GM18505 (cell line): ENCODE measurements around the gene ENOX2.

ENCODE experiments used
- ATAC-seq: cut with Tn5 transposase; IDR thresholded peaks from one replicate; pipeline ENCODE4 v1.9.1; 2021; ENCODE audit not compliant: unreplicated experiment
- POLR2A ChIP-seq: IDR thresholded peaks from 4 replicates; pipeline ENCODE4 v1.6.1; 2011; ENCODE audit warnings: borderline replicate concordance; ENCODE audit not compliant: insufficient read depth, insufficient read length; ENCODE audit errors: extremely low read depth

Gene ENOX2

DNA sequence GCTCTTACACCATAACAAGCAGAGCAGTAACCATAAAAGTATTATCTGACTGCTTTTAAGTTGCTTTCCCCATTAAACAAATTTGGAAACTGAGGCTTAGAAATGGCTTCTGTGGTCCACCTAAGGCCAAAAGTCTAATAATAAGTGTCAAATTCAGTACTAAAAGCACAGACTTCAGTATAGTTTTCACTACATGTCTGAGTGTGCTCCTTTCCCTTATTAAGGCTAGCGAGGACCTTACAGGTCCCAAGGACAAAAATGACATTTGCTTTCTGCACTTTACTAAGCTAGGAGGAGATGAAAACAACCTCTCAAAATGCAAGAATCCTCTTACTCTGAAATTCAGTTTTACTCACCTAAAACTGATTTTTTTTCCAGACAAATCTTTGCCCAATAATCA is 127.2 kb downstream of the ENOX2 start:
- no peak for TF ChIP-seq POLR2A
- no peak for ATAC-seq

DNA sequence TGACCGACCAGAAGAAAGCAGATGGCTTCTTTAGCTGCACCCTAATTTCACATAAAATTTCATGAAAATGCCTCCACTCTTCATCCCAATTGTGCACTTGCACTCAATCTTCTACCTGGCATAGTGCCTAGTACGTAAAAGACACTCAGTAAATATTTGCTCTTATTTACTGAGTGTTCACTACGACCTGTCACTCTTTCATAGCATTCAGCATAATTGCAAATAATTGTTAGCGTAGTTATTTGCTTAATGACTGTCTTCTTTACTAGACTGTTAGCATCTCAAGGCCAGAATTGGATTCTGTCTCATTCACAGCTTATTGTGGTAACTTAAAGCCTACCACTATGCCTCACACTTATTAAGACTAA is 130.2 kb downstream of the ENOX2 start:
- TF ChIP-seq POLR2A: no peak
- no peak for ATAC-seq

GRCh38 chrX:130772105-130772775 is 130.8 kb downstream of the ENOX2 start:
- TF ChIP-seq POLR2A: no peak
- ATAC-seq: no peak

DNA sequence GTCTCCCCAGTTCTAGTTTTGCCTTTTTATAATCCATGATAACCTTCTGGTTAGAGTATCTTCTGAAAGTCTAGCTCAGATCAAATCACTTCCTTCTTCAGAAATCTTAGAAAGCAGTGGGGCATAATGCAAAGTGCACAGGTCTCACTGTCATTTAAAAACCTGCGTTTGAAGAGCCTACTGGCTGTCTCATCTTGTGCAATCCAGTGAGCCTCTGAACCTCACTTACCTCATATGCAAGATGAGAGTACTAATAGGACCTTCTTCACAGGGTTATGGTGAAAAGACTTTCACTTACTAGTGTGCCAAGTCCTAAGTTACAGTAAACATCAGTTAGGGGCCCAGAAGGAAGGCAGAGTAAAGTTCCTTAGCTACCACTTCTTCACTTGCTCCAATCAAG is 131.4 kb downstream of the ENOX2 start:
- no peak for ATAC-seq

GRCh38 chrX:130771230-130771629 is 131.8 kb downstream of the ENOX2 start:
- no peak for ATAC-seq
- no peak for TF ChIP-seq POLR2A

More for the DNA sequence above, 131.4 kb downstream of the ENOX2 start:
- TF ChIP-seq POLR2A: no peak

DNA sequence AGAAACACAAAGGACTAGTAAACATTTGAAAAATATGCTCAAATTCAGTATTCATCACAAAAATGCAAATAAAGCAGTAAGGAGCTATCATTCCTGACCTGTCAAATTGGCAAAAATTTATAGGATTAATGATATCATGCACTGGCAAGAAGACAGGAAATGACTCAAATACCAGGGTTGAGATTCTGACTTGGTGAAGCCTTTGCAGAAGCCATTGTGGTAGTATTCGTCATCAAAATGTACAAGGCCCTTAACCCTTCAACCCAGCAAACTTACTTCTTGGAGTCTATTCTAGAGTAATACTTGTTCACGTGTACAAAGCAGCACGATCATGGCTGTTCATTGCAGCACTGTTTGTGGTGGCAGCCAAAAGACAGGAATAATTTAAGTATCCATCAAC is 132.4 kb downstream of the ENOX2 start:
- ATAC-seq: no peak

GRCh38 chrX:130769835-130770234 is 133.2 kb downstream of the ENOX2 start:
- ATAC-seq: no peak
- no peak for TF ChIP-seq POLR2A

More for the DNA sequence above, 132.4 kb downstream of the ENOX2 start:
- no peak for TF ChIP-seq POLR2A

GRCh38 chrX:130758072-130758471 is 144.9 kb downstream of the ENOX2 start:
- no peak for TF ChIP-seq POLR2A
- ATAC-seq: no peak

DNA sequence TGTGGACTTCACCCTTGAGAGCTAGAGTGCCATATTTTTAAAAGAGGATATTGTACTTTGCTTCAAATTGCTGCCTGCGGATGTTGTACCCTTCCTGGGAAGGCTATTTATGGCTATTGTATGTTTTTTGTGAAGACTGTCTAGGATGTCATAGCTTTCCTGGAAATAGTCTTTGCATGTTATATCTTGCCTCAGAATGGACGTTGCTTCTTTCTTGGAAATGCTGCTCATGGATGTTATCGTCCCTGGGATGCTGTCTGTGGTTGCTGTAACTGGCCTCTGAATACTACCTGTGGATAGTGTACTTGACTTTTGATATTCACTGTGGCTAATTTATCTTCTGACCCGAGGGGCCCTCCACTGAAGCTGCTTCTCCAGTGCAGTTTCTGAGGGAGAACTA is 146.8 kb downstream of the ENOX2 start:
- no peak for TF ChIP-seq POLR2A
- no peak for ATAC-seq

GRCh38 chrX:130754353-130754752 is 148.7 kb downstream of the ENOX2 start:
- TF ChIP-seq POLR2A: no peak
- no peak for ATAC-seq

DNA sequence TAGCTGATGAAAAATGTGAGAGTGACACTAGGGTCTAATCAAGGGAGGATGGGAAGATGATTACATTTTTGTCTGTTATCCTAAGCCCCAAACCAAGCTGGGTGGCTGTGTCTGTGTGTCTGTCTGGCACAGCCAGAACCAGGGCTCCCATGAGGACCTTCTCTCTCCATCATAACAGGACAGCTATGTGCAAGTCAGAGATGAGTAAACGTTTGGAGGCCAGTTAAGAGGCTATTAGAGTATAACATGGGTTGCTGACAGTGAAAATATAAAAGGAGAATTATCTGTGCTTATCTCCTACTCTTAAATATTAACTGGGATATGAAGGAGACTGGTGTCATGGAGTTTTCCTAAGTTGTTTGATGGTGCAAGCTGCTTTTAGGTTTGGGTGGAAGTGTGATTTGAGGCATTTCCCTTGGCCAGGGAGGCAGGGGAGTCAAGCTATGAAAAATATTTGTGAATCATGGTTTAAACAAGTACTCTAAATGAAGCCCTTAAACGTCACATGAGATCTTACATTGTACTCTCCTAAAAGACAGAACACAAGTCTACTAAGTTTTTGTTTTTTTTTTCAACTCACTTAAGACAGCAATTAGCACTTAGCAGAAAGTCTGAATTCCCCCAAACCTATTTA is 156.2 kb downstream of the ENOX2 start:
- no peak for TF ChIP-seq POLR2A
- no peak for ATAC-seq

- no peak for ATAC-seq
These were observed 156.9 kb downstream of the ENOX2 start for GRCh38 chrX:130746077-130746476.

GRCh38 chrX:130741584-130741983 is 161.4 kb downstream of the ENOX2 start:
- TF ChIP-seq POLR2A: no peak
- ATAC-seq: no peak

More at GRCh38 chrX:130746077-130746476, 156.9 kb downstream of the ENOX2 start:
- TF ChIP-seq POLR2A: no peak

GRCh38 chrX:130741151-130741550 is 161.9 kb downstream of the ENOX2 start:
- no peak for TF ChIP-seq POLR2A
- no peak for ATAC-seq
